Uterus (tissue), 2 donors: Measurements from ENCODE around the gene SLC39A1.

Experiments
- CTCF ChIP-seq, 4 experiments: fragments of 200-600 bp in 2 of 4; fragments of 450-650 bp in 2 of 4; sonication (generic) in 2 of 4; IDR thresholded peaks; one replicate each; pipeline ENCODE4 v1.5.1; 2016 to 2019; ENCODE audit warnings: antibody characterized with exemption in 4 of 4, mild to moderate bottlenecking in 2 of 4, moderate library complexity in 1 of 4
- POLR2A ChIP-seq, 2 donors: fragments of 450-650 bp; IDR thresholded peaks; one replicate each; pipeline ENCODE4 v1.6.1; 2016; ENCODE audit warnings: antibody characterized with exemption in 2 of 2, mild to moderate bottlenecking in 1 of 2, moderate library complexity in 1 of 2

- TF ChIP-seq CTCF (IDR thresholded peaks at IDR 0.05) (no peak), POLR2A (IDR thresholded peaks at IDR 0.05) (no peak)
These were observed 36.9 kb downstream of the SLC39A1 start for GRCh38 chr1:153926405-153926804.
